OCI-LY7 (cell line): ENCODE results near the gene CAB39. TPM values are rescaled to one million over a fixed set of nuclear protein-coding genes. Genes with fewer than 3 reads are reported as not detected.

Experiments used
- BruUV-seq: library from RNA; stranded (reverse); fragments of 400-500 nt; replicated peaks from 2 replicates; lab custom pipeline; 2021; lab: Mats Ljungman, UMichigan
- CTCF ChIA-PET: fragments of 300-600 bp; sonication (Branson Sonifier 250); formaldehyde crosslinking; loops from one replicate; lab custom pipeline; 2022; ENCODE audit warnings: antibody characterized with exemption; ENCODE audit not compliant: unreplicated experiment; lab: Charles Lee
- POLR2A ChIA-PET: fragments of 300-600 bp; sonication (Branson Sonifier 250); formaldehyde crosslinking; loops from one replicate; lab custom pipeline; 2022; ENCODE audit warnings: antibody characterized with exemption; lab: Charles Lee
- DNase-seq: peaks from one replicate; pipeline ENCODE4 v3.0.0-alpha.2; 2015; ENCODE audit warnings: low spot score
- H2AFZ ChIP-seq: fragments of 200-600 bp; sonication (generic), shearing (Covaris generic); 2 replicates; pipeline ENCODE4 v1.6.1; 2014; ENCODE audit warnings: mild to moderate bottlenecking, antibody characterized with exemption, low read length, moderate library complexity
- H3K27ac ChIP-seq: fragments of 200-600 bp; sonication (generic); 2 replicates; pipeline ENCODE4 v1.5.1; 2014; ENCODE audit warnings: mixed run types, low read depth, mild to moderate bottlenecking, moderate library complexity, low read length, inconsistent platforms; ENCODE audit not compliant: poor library complexity, severe bottlenecking
- H3K36me3 ChIP-seq: fragments of 200-600 bp; sonication (generic); 2 replicates; pipeline ENCODE4 v1.6.1; 2014; ENCODE audit warnings: mild to moderate bottlenecking, antibody characterized with exemption, low read length, moderate library complexity, mixed read lengths; ENCODE audit not compliant: insufficient read depth
- H3K4me1 ChIP-seq: fragments of 200-600 bp; sonication (generic); 2 replicates; pipeline ENCODE4 v1.5.1; 2014; ENCODE audit warnings: mild to moderate bottlenecking, low read length; ENCODE audit not compliant: insufficient read depth, poor library complexity, severe bottlenecking
- H3K4me2 ChIP-seq: fragments of 200-600 bp; sonication (generic); 2 replicates; pipeline ENCODE4 v1.6.1; 2014; ENCODE audit warnings: mild to moderate bottlenecking, low read length
- H3K4me3 ChIP-seq: fragments of 200-600 bp; sonication (generic); 2 replicates; pipeline ENCODE4 v1.5.1; 2014; ENCODE audit warnings: mild to moderate bottlenecking, low read depth, low read length; ENCODE audit not compliant: poor library complexity, severe bottlenecking
- H3K79me2 ChIP-seq: fragments of 200-600 bp; sonication (generic); 2 replicates; pipeline ENCODE4 v1.6.1; 2016; ENCODE audit warnings: low read depth, mild to moderate bottlenecking, low read length, moderate library complexity, mixed read lengths; ENCODE audit not compliant: insufficient read depth
- H3K9me2 ChIP-seq: fragments of 200-600 bp; sonication (generic); 2 replicates; pipeline ENCODE4 v1.6.1; 2016; ENCODE audit warnings: mild to moderate bottlenecking, low read length, mixed read lengths; ENCODE audit not compliant: insufficient read depth
- H3K9me3 ChIP-seq: fragments of 200-600 bp; sonication (generic); 2 replicates; pipeline ENCODE4 v1.6.1; 2014; ENCODE audit warnings: mild to moderate bottlenecking, mixed run types, low read length, mixed read lengths
- H4K20me1 ChIP-seq: fragments of 200-600 bp; sonication (generic); 2 replicates; pipeline ENCODE4 v1.6.1; 2014; ENCODE audit warnings: mild to moderate bottlenecking, antibody characterized with exemption, low read length, moderate library complexity, mixed read lengths; ENCODE audit not compliant: insufficient read depth
- EZH2phosphoT487 ChIP-seq: fragments of 200-600 bp; sonication (generic); IDR thresholded peaks from 2 replicates; pipeline ENCODE4 v1.6.1; 2018; ENCODE audit warnings: low read depth, borderline replicate concordance, mild to moderate bottlenecking, mixed run types, antibody characterized with exemption, low read length, moderate library complexity, mixed read lengths
- intact Hi-C: fragments of 100-400 bp; cut with micrococcal nuclease; formaldehyde crosslinking; loops from one replicate; pipeline ENCODE4 v1.10.0; 2022; ENCODE audit not compliant: unreplicated experiment
- total RNA-seq, 2 experiments: library from RNA; depleted of rRNA in 1 of 2; stranded (reverse); fragments of >200 nt in 1 of 2; shearing (Covaris generic) in 1 of 2; gene quantifications; 2 replicates each; pipeline ENCODE4 v1.2.3, GENCODE V29; 2014 to 2022
- TF ChIP-seq, protein P1 (sequence below): fragments of 200-600 bp; sonication (generic); conservative IDR thresholded peaks from 2 replicates; pipeline ENCODE4 v1.5.1; 2014; ENCODE audit warnings: mild to moderate bottlenecking, antibody characterized with exemption, low read length, moderate library complexity, mixed read lengths

Gene CAB39
- total RNA-seq, 2 experiments from 2014 or later: 39.3 to 53.4 TPM

DNA sequence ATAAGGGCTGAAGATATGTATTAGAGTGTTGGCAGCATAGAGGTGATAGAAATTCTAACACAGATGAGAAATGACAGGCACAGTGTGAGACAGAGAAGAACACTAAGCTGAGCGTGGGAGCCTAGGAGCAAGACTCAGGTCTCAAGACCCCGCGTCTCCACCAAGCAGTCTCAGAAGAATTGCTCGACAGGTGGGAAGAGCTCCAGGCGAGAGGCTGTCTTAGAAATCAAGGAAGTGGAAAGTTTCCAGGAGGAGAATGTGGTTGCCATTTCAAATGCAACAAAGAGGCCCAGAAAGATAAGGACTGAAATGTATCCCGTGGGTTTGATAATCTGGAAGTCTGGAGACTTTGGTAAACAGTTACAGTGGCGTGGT, 31.5 kb upstream of the CAB39 start:
- no peaks in the 10 kb centered on the region for H3K79me2 ChIP-seq
- no peak overlapping the region for H3K4me2 ChIP-seq
- intact Hi-C loops: no loop called here
- DNase-seq: no peak
- CTCF ChIA-PET: no interaction called here
- no peak overlapping the region for H2AFZ ChIP-seq
- TF ChIP-seq, protein P1, sequence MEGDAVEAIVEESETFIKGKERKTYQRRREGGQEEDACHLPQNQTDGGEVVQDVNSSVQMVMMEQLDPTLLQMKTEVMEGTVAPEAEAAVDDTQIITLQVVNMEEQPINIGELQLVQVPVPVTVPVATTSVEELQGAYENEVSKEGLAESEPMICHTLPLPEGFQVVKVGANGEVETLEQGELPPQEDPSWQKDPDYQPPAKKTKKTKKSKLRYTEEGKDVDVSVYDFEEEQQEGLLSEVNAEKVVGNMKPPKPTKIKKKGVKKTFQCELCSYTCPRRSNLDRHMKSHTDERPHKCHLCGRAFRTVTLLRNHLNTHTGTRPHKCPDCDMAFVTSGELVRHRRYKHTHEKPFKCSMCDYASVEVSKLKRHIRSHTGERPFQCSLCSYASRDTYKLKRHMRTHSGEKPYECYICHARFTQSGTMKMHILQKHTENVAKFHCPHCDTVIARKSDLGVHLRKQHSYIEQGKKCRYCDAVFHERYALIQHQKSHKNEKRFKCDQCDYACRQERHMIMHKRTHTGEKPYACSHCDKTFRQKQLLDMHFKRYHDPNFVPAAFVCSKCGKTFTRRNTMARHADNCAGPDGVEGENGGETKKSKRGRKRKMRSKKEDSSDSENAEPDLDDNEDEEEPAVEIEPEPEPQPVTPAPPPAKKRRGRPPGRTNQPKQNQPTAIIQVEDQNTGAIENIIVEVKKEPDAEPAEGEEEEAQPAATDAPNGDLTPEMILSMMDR: no peak
- TF ChIP-seq EZH2phosphoT487: no peak
- H3K4me1 ChIP-seq: no peaks in the 10 kb centered on the region
- POLR2A ChIA-PET: interaction anchor here (1.0 kb wide), 1 partner anchor 12 kb away, joined by 3 read pairs; no protein-coding TSS in a partner anchor
- H3K4me3 ChIP-seq: no peak overlapping the region
- BruUV-seq: no TSS peak
- no peaks in the 10 kb centered on the region for H3K36me3 ChIP-seq
- no peaks in the 10 kb centered on the region for H3K9me2 ChIP-seq
- H3K9me3 ChIP-seq: no peaks in the 10 kb centered on the region
- H3K27ac ChIP-seq: no peak overlapping the region
- no peaks in the 10 kb centered on the region for H4K20me1 ChIP-seq

DNA sequence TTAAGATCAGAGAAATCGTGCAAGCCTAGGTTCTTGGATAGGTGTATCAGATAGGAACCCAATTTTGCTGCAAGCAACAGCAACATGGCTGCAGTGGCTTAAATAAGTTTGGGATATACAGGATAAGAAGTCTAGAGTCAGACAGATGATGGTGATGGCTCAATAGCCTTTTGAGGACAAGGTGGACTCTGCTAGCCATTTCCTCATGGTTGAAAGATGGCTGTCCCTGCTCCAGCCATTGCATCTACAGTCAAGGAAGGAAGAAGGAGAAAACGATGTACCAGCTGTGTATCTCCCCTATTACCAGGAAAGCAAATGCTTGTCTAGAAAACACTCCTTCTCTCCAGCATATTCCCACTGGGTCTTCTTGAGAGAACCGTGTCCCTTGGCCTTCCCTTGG, 30.1 kb upstream of the CAB39 start:
- DNase-seq: no peak
- no peaks in the 10 kb centered on the region for H3K79me2 ChIP-seq
- H3K9me3 ChIP-seq: no peaks in the 10 kb centered on the region
- ChIA-PET CTCF (interaction anchor here (0.6 kb wide), 1 partner anchor 1118 kb away, joined by 3 read pairs; no protein-coding TSS in a partner anchor), POLR2A (no interaction called here)
- H3K4me2 ChIP-seq: no peak overlapping the region
- no TSS peak for BruUV-seq
- H3K4me1 ChIP-seq: no peaks in the 10 kb centered on the region
- H3K27ac ChIP-seq: no peak overlapping the region
- intact Hi-C loops: no loop called here
- no peaks in the 10 kb centered on the region for H3K36me3 ChIP-seq
- H2AFZ ChIP-seq: no peak overlapping the region
- H4K20me1 ChIP-seq: no peaks in the 10 kb centered on the region
- H3K4me3 ChIP-seq: no peak overlapping the region
- TF ChIP-seq EZH2phosphoT487: no peak
- no peaks in the 10 kb centered on the region for H3K9me2 ChIP-seq

DNA sequence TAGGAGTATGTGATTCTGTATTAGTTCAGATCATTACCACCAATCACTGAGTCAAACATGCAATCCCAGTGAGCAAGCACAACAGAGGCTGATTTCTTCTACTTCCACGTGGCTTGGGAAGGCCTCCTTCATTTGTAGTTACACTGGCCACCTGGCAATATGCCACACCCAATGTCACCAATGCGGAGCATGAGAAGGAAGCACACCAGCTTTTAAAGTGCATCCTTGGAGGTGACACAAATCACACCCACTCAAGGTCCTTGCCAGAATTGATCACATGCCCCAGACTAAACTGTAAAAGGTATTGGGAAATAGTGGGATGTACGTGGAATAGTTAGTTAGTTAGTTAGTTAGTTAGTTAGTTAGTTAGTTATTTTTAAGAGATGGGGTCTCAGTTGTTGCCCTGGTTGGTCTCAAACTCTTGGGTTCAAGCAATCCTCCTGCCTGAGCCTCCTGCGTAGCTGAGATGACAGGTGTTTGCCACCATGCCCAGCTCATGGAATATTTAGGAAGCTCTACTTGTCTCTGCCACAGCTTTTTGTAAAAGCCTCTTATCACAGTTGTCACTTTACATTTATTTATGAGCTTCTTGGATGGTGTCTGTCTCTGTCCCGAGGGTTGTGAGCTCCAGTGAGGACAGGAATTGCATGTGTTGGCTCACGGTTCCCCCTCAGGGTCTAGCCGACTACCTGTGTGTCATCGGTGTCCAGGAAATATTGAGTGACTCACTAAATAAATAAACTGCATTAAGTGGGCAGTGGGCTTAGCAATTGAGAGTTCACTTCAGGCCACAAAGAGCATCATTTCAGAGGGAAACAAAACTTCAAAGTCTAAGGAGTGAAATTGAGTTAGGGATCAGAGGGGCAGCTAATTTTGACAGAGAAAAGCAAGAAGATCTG, 28.1 kb upstream of the CAB39 start:
- Histone ChIP-seq H2AFZ (no peak overlapping the region), H3K27ac (no peak overlapping the region), H3K79me2 (no peaks in the 10 kb centered on the region), H3K36me3 (no peaks in the 10 kb centered on the region), H3K9me3 (no peaks in the 10 kb centered on the region), H3K9me2 (no peaks in the 10 kb centered on the region), H3K4me3 (no peak overlapping the region), H3K4me1 (no peaks in the 10 kb centered on the region), H3K4me2 (no peak overlapping the region), H4K20me1 (no peaks in the 10 kb centered on the region)
- POLR2A ChIA-PET: interaction anchor here (0.5 to 1.5 kb wide), 5 partner anchors 10 to 812 kb away, joined by 3 to 5 read pairs (median 5); no protein-coding TSS in a partner anchor
- TF ChIP-seq EZH2phosphoT487: no peak
- TF ChIP-seq, protein P1: no peak
- intact Hi-C loops: no loop called here
- DNase-seq: no peak
- CTCF ChIA-PET: interaction anchor here (0.6 kb wide), 1 partner anchor 32 kb away, joined by 4 read pairs; no protein-coding TSS in a partner anchor
- BruUV-seq: no TSS peak
